ENCODE measurements around the gene CFAP57.

DNA sequence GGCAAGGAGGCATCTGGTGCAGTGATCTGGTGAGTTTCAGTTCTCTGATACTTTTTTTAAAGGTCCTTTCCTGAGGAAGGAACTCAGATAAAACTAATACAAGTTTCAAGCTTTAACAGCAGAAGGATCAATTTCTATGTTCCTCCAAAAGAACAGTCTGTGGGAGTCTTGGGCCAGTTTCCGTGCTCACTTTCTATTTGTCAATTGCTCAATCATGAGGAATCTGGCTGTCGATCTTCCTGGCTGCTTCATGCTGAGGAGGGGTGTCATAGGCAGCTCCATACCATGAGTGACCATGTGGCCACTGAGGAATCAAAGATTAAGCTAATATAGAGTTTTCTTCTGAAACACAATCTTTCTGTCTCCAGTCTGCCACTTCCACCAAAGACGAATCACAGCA is 86.2 kb downstream of the CFAP57 start:
- TF ChIP-seq EP300 (IDR thresholded peaks at IDR 0.05; ENCODE audit: borderline replicate concordance in 1 of 2, low read depth in 2 of 2, low read length in 2 of 2) (no peak), JUND (IDR thresholded peaks at IDR 0.05; ENCODE audit: low read length) (no peak), CTCF (IDR thresholded peaks at IDR 0.05; ENCODE audit: control extremely low read depth in 1 of 3, insufficient read depth in 1 of 3, low read depth in 1 of 3, low read length in 3 of 3) (no peak), CHD2 (IDR thresholded peaks at IDR 0.05; ENCODE audit: low read length) (no peak), MAX (IDR thresholded peaks at IDR 0.05) (no peak)

Measured in H1 (cell line).